GM19351 (cell line): ENCODE measurements around the gene TASP1.

Experiments
- ATAC-seq: cut with Tn5 transposase; IDR thresholded peaks from one replicate; pipeline ENCODE4 v1.9.1; 2021; ENCODE audit warnings: mild to moderate bottlenecking, moderate library complexity; ENCODE audit not compliant: unreplicated experiment

TASP1 gene

DNA sequence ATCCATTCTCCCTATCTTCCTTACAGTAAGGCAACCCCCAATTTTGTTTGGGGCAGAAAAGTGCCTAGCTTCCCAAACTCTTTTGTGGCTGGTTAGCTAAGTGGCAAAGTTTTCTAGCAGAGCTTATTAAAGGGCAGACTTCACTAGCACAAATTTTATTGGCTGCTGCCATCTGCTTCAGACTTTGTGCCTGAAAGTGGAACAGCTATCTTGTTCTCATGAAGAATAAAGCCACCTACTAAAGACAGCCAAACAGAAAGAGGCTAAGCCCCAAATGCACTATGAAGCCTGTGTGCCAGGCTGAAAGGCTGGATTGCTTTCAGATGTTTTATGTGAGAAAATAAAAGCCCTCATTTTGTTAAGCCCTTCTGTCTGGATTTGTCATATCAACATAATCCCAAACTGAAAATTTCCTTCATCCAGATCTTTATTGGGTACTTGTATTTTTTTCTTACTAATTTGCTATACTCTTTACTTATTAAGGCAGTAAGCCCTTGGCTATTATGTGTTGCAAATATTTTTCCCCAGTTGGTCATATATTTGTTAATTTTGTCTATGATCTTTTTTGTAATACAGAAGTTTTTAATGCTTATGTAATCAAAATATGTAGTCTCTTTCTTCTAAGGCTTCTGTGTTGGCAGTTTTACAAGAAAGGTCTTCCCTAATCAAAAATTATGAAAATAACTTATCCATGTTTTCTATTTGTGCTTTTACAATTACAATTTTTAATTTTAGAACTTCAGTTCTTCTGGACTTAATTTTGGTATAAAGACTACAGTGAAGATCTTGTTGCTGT is 191.1 kb downstream of the TASP1 start:
- ATAC-seq, result no peak

DNA sequence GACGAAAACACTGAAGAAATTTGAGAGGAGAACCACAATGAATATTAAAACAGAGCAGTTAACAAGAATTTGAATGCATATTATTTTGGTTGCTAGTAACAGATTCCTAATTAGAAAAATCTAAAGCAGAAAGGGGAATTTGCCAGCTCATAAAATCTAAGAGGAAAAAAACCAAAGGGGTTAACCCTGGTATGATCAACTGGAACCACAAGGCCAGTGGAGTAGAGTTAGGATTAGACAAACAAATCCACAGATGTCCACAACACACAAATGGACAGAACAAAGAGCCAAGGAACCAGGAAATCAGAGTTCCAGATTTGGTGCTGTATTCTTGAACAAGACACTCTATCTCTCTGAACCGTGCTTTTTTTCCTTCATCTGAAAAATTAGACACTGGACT is 195.0 kb downstream of the TASP1 start:
- no peak for ATAC-seq

- no peak for ATAC-seq
Observed at GRCh38 chr20:13442986-13443385, 195.7 kb downstream of the TASP1 start.

DNA sequence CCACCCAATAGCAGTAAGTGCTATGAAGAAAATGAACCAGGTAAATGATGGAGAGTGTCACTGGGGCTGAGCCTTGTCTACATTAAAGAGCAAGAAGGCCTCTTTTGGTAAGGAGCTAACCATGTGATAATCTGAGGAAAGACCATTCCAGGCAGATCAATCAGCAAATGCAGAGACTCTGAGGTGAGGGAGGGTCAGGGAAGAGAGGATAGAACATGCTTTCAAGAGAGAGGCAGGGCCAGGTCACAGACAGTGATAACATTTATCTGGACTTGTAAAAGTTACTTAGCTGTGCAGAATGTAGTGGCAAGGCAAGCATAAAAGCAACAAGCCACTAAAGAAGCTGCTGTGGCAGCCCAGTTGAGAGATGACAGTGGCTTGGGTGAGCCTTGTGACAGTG is 197.3 kb downstream of the TASP1 start:
- ATAC-seq, result no peak

DNA sequence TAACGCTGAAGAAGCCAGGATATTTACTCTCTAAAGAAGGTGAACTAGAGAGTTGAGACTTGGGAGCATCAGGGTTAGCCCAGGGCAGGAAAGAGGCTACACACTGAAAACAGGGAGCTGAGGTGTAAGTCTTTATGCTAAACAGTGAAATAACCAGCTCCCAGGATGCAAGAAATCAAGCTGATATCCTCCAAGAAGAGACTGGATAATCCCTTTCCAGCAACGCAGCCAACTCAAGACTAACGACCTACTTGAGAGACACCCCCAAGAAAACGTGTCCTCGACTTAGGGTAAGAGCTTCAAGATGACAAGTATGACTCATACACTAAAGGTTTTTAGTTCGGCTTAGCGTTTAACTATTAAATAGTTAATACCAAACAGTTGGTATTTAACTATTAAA is 202.2 kb downstream of the TASP1 start:
- ATAC-seq, result no peak

DNA sequence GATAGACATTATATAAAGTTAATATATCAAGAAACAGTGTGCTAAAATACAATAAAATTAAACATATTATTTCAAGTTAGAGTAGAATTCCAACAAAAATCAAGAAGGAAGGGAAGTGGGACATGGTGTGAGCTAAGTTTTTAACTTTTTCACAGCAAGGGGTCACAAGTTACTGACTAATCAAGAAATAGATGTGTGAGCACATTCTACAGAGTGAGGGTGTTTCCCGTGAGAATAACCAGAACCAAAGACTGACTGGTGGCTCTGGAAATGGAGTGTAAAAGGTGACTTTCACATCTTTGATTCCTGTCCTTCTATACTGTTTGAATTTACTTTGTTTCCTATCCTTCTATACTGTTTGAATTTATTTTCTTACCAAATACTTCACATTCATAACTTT is 206.6 kb downstream of the TASP1 start:
- ATAC-seq, result no peak

GRCh38 chr20:13430346-13431002 is 208.3 kb downstream of the TASP1 start:
- ATAC-seq, result peak; percentile 95

DNA sequence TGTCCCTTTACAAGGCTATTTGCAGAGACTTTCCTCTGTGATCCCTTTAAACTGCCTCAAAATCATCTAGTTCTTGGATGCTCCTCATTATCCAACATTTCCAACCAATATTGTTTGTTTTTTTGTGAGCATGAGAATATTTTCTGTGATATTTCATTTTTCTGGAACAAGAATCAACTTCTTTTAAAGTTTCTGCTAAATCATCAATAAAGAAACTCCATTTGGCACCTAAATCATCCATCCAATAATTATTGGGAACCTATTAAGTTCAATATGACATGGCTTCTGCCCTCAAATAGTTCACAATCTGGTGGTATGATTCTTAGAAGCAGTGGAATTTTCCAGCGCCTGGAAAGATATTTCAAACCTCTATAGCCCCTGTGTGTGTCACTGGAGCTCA is 210.0 kb downstream of the TASP1 start:
- ATAC-seq, result no peak

GRCh38 chr20:13426870-13427269 is 211.9 kb downstream of the TASP1 start:
- no peak for ATAC-seq

GRCh38 chr20:13425381-13426135 is 213.2 kb downstream of the TASP1 start:
- no peak for ATAC-seq

DNA sequence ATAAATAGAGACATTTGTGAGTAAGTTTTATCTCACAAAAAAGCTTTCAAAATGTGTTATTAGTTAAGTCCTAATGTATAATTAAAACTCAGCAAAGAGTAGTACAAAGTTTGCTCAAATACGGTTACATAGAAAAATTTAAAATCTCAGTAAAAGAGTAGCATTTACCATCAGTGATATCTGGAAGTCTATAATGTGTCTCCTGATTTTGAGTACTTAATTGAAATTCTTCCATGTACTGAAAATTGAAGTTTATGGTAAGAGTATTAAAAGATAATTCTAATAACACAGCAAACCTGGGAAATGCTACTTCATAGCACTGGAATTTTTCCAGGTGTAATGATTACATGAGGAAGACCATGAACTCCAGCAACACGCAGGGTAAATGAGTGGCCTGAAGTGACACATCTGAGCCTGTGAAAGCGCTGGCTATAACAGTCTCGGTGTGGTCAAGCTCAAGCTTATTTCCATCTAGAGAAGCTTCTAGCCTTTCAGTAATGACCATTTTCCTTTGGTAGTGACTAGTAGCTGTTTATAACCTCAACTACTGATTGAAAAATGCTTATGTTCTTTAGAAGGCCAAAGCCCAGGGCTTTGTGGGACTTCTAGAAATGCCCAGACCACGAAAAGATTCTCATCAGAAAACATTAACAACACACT is 214.4 kb downstream of the TASP1 start:
- ATAC-seq, result no peak

- ATAC-seq, result no peak
Observed at GRCh38 chr20:13423472-13424173, 215.1 kb downstream of the TASP1 start.

GRCh38 chr20:13422637-13423036 is 216.1 kb downstream of the TASP1 start:
- ATAC-seq, result no peak

DNA sequence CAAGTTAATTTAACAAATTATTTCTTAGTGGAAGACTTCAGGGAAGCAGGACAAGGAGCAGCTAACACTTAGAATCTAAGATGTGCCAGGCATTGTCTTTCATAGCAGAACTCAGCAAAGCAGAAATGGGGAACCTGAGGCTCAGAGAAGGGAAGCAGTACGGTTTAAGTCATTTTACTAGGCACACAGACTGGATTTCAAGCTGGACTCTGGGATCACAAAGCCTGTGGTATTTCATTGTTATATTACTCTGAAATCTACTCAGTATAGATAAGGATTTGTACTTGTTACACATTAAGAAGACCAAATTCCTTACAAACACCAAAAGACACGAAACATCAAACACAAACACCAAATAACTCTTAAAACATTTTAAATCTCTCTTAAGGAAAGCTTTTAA is 218.1 kb downstream of the TASP1 start:
- no peak for ATAC-seq

- ATAC-seq, result no peak
Observed at GRCh38 chr20:13419477-13419876, 219.3 kb downstream of the TASP1 start.

- no peak for ATAC-seq
Observed at GRCh38 chr20:13418263-13419229, 220.2 kb downstream of the TASP1 start.

DNA sequence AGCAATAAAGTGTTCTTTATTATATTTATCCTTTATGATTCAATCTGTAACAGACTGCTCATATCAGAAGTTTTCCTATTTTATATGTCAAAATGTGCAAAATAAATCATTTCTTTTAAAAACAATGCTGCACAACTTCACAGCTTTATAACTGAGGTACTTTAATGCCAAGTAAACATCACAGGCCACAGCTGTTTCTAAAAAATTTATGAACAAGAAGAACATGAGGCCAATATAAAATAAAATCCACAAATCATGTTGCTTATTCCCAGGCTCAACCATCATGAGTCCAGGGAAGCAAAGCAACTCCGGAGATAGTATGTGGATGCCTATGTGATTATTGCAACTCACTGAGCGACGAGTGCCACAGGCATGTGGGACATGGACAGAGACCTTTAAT is 222.2 kb downstream of the TASP1 start:
- ATAC-seq, result no peak

DNA sequence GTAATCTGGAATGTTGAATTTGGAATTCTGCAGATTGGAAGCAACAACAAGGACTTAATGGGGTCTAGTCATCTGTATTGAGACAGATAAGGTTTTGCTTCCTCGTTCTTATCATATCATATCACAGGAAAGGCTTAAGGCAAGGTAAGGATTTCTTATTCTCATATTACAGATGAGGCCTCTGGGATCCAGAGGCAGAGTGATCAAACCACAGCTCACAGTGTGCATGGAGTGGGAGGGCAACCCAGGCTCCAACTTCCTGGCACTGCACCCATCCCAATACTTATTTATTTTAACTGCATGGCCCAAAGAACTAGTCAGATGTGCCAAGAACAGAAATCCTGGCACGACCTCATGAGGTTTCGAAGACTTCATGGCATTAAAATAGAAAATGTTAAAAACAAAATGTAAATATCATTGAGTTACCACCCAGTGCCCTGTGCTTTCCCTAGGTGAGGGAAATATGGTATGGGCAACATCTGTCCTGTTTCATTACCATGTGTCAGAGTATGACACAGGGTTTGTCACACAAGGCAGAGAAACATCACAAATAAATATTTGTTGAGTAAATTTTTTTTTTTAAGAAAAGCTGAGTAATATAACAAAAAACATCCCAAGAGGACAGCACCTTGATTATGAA is 225.8 kb downstream of the TASP1 start:
- no peak for ATAC-seq

DNA sequence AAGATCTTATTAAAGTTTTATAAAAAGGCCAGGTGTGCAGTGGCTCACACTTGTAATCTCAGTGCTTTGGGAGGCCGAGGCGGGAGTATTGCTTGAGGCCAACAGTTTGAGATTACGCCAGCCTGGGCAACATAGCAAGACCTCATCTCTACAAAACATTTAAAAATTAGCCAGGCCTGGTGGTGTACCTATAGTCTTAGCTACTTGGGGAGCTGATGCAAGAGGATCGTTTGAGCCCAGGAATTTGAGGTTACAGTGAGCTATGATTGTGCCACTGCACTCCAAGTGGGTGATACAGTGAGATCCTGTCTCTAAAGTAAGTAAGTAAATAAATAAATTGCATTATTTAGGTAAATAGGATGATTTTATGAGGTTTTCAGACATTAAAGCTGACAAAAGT is 234.4 kb downstream of the TASP1 start:
- no peak for ATAC-seq
